PC-9 (cell line): ENCODE data around the gene S100B. TPM values are rescaled to one million over a fixed set of nuclear protein-coding genes. Genes with fewer than 3 reads are reported as not detected.

ENCODE experiments used
- BruUV-seq: library from RNA; stranded (reverse); fragments of 400-500 nt; replicated peaks from 2 replicates; lab custom pipeline; 2021; lab: Mats Ljungman, UMichigan
- CTCF ChIA-PET: fragments of 300-600 bp; sonication (Branson Sonifier 250); formaldehyde crosslinking; loops from one replicate; lab custom pipeline; 2022; ENCODE audit warnings: antibody characterized with exemption; lab: Charles Lee
- POLR2A ChIA-PET: fragments of 300-600 bp; sonication (Branson Sonifier 250); formaldehyde crosslinking; loops from one replicate; lab custom pipeline; 2022; ENCODE audit warnings: antibody characterized with exemption; ENCODE audit not compliant: unreplicated experiment; lab: Charles Lee
- DNase-seq, 2 experiments: peaks; one replicate each; pipeline versions ENCODE4 v3.0.0 to v3.0.0-alpha.2; 2015 to 2022; ENCODE audit warnings: mixed read lengths in 1 of 2
- H2AFZ ChIP-seq: fragments of 200-600 bp; sonication (generic); 2 replicates; pipeline ENCODE4 v1.8.1; 2017; ENCODE audit warnings: antibody characterized with exemption
- H3F3A ChIP-seq: fragments of 200-600 bp; sonication (generic); 2 replicates; pipeline ENCODE4 v1.8.1; 2017; ENCODE audit warnings: antibody characterized with exemption, mild to moderate bottlenecking, low read depth; ENCODE audit not compliant: insufficient read depth
- H3K27ac ChIP-seq: fragments of 200-600 bp; sonication (generic); 2 replicates; pipeline ENCODE4 v1.6.1; 2016; ENCODE audit warnings: mixed run types
- H3K27me3 ChIP-seq: fragments of 200-600 bp; sonication (generic); 2 replicates; pipeline ENCODE4 v1.6.1; 2016; ENCODE audit warnings: low read depth, mixed run types; ENCODE audit not compliant: insufficient read depth
- H3K36me3 ChIP-seq: fragments of 200-600 bp; sonication (generic); 2 replicates; pipeline ENCODE4 v1.6.1; 2016; ENCODE audit warnings: low read depth, mixed run types
- H3K4me1 ChIP-seq: fragments of 200-600 bp; sonication (generic); replicated peaks from 2 replicates; pipeline ENCODE4 v1.6.1; 2016; ENCODE audit warnings: mixed run types; ENCODE audit not compliant: insufficient read depth
- H3K4me2 ChIP-seq: fragments of 200-600 bp; sonication (generic); 2 replicates; pipeline ENCODE4 v1.6.1; 2017; ENCODE audit warnings: mixed run types
- H3K4me3 ChIP-seq: fragments of 200-600 bp; sonication (generic); 2 replicates; pipeline ENCODE4 v1.6.1; 2016; ENCODE audit warnings: mixed run types
- H3K79me2 ChIP-seq: fragments of 200-600 bp; sonication (generic); 2 replicates; pipeline ENCODE4 v1.6.1; 2017; ENCODE audit warnings: low read depth, mixed run types
- H3K9me2 ChIP-seq: fragments of 200-600 bp; sonication (generic); 2 replicates; pipeline ENCODE4 v1.8.1; 2017; ENCODE audit warnings: mild to moderate bottlenecking; ENCODE audit not compliant: insufficient read depth
- H3K9me3 ChIP-seq: fragments of 200-600 bp; sonication (generic); 2 replicates; pipeline ENCODE4 v1.8.1; 2016; ENCODE audit warnings: low read depth; ENCODE audit not compliant: insufficient read depth
- H4K20me1 ChIP-seq: fragments of 200-600 bp; sonication (generic); 2 replicates; pipeline ENCODE4 v1.8.1; 2017; ENCODE audit not compliant: insufficient read depth
- EZH2 ChIP-seq: fragments of 200-600 bp; sonication (generic); IDR thresholded peaks from 2 replicates; pipeline ENCODE4 v1.8.0; 2017; ENCODE audit warnings: antibody characterized with exemption, low read depth
- intact Hi-C: fragments of 100-400 bp; cut with micrococcal nuclease; formaldehyde crosslinking; loops from one replicate; pipeline ENCODE4 v1.10.0; 2022; ENCODE audit not compliant: unreplicated experiment
- total RNA-seq: library from RNA; stranded (reverse); gene quantifications from 2 replicates; pipeline ENCODE4 v1.2.3, GENCODE V29; 2021
- TF ChIP-seq, protein P1 (sequence below): fragments of 200-600 bp; sonication (generic); conservative IDR thresholded peaks from 2 replicates; pipeline ENCODE4 v1.6.1; 2017; ENCODE audit warnings: mixed run types, antibody characterized with exemption, mild to moderate bottlenecking, moderate library complexity

Gene S100B
- total RNA-seq, 1 experiment from 2014 or later: not detected

DNA sequence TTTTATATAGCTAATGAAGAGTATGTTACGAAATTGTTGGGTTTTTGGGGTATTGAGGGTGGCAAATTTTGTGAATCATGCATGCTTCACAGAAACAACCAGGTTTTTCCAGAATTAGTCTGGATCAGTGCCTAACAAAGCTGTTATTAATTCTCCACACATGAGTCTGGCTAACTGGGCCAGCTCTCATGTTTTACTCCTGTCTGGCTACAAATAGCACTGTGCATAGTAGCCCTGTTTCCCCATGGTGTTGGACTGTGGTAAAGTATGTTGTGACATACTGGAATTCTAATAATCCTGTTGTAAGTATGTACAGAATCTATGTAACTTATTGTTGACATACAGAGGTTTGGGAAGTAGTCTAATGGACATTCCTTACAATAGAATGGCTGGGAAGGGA, 35.8 kb downstream of the S100B start:
- H4K20me1 ChIP-seq: no peaks in the 10 kb centered on the region
- no peak overlapping the region for H3K4me3 ChIP-seq
- no peaks in the 10 kb centered on the region for H3K9me3 ChIP-seq
- no peak for DNase-seq
- ChIA-PET CTCF (no interaction called here), POLR2A (interaction anchor here (0.6 kb wide), 1 partner anchor 717 kb away, joined by 6 read pairs; no protein-coding TSS in a partner anchor)
- H2AFZ ChIP-seq: no peak overlapping the region
- intact Hi-C loops: no loop called here
- H3F3A ChIP-seq: no peaks in the 10 kb centered on the region
- H3K27ac ChIP-seq: no peak overlapping the region
- TF ChIP-seq EZH2: no peak
- TF ChIP-seq, protein P1, sequence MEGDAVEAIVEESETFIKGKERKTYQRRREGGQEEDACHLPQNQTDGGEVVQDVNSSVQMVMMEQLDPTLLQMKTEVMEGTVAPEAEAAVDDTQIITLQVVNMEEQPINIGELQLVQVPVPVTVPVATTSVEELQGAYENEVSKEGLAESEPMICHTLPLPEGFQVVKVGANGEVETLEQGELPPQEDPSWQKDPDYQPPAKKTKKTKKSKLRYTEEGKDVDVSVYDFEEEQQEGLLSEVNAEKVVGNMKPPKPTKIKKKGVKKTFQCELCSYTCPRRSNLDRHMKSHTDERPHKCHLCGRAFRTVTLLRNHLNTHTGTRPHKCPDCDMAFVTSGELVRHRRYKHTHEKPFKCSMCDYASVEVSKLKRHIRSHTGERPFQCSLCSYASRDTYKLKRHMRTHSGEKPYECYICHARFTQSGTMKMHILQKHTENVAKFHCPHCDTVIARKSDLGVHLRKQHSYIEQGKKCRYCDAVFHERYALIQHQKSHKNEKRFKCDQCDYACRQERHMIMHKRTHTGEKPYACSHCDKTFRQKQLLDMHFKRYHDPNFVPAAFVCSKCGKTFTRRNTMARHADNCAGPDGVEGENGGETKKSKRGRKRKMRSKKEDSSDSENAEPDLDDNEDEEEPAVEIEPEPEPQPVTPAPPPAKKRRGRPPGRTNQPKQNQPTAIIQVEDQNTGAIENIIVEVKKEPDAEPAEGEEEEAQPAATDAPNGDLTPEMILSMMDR: no peak
- H3K4me2 ChIP-seq: no peak overlapping the region
- no peaks in the 10 kb centered on the region for H3K27me3 ChIP-seq
- no TSS peak for BruUV-seq
- no peaks in the 10 kb centered on the region for H3K4me1 ChIP-seq
- H3K9me2 ChIP-seq: no peaks in the 10 kb centered on the region
- H3K36me3 ChIP-seq: no peaks in the 10 kb centered on the region
- H3K79me2 ChIP-seq: no peaks in the 10 kb centered on the region

DNA sequence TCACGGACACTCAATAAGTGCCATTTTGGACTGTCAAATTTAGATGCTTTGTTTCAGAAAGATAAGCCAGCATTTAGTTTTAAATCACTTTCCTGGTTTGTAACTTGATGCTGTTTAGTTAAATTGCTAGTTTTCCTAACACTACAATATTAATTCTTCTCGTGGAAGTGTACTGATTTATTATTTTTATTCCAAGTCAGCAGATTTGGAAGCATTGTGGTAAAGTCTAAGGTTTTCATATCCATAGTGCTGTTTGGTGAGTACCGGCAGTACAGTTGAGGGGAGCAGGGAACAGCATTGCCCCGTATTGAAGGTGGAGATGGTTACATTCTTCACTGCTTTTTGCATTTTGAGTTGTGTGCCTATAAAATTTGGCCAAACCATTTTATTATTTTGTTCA, 36.3 kb downstream of the S100B start:
- Histone ChIP-seq H3K9me3 (no peaks in the 10 kb centered on the region), H3K4me3 (no peak overlapping the region), H4K20me1 (no peaks in the 10 kb centered on the region), H3K79me2 (no peaks in the 10 kb centered on the region), H3K4me2 (no peak overlapping the region), H3K27ac (no peak overlapping the region), H3K9me2 (no peaks in the 10 kb centered on the region), H3K4me1 (no peaks in the 10 kb centered on the region), H3K36me3 (no peaks in the 10 kb centered on the region), H3K27me3 (no peaks in the 10 kb centered on the region), H2AFZ (no peak overlapping the region), H3F3A (no peaks in the 10 kb centered on the region)
- no peak for DNase-seq
- no TSS peak for BruUV-seq
- intact Hi-C loops: no loop called here
- POLR2A ChIA-PET: interaction anchor here (0.6 kb wide), 1 partner anchor 716 kb away, joined by 6 read pairs; no protein-coding TSS in a partner anchor
- CTCF ChIA-PET: no interaction called here
- TF ChIP-seq EZH2: no peak
- TF ChIP-seq, protein P1: no peak

- intact Hi-C loops: no loop called here
- Histone ChIP-seq H3K4me2 (no peak overlapping the region), H3K27ac (no peak overlapping the region), H3K27me3 (no peaks in the 10 kb centered on the region), H3K36me3 (no peaks in the 10 kb centered on the region), H3K9me2 (no peaks in the 10 kb centered on the region), H3F3A (no peaks in the 10 kb centered on the region), H2AFZ (no peak overlapping the region), H3K9me3 (no peaks in the 10 kb centered on the region), H3K79me2 (no peaks in the 10 kb centered on the region), H3K4me3 (no peak overlapping the region), H3K4me1 (no peaks in the 10 kb centered on the region), H4K20me1 (no peaks in the 10 kb centered on the region)
- no peak for DNase-seq
- TF ChIP-seq EZH2: no peak
- ChIA-PET POLR2A (no interaction called here), CTCF (no interaction called here)
- BruUV-seq: no TSS peak
These were observed 37.5 kb downstream of the S100B start for GRCh38 chr21:46567348-46567747.

DNA sequence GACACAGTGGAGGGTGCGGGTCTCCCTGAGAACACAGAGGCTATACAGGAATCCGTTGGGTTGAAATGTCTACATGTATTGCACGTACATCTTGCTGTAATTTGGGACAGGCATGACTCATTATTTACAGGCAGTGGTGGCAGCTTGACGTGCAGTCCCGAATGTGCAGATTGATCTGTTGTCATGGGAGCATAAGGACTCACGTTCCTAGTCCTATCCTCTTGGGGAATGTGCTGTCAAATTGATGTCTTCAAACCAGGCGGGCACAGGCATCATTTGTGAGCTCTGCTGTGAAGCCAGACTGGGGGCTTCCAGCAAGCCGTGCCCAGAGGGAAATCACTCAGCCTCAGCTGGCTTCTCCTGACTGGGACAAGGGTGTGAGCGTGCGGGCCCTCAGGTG, 40.5 kb downstream of the S100B start:
- DNase-seq: no peak
- intact Hi-C loops: no loop called here
- POLR2A ChIA-PET: no interaction called here
- no peaks in the 10 kb centered on the region for H4K20me1 ChIP-seq
- no peak overlapping the region for H2AFZ ChIP-seq
- no peak for TF ChIP-seq EZH2
- TF ChIP-seq, protein P1: no peak
- CTCF ChIA-PET: no interaction called here
- no peak overlapping the region for H3K4me3 ChIP-seq
- H3F3A ChIP-seq: no peaks in the 10 kb centered on the region
- H3K9me2 ChIP-seq: no peaks in the 10 kb centered on the region
- no peaks in the 10 kb centered on the region for H3K36me3 ChIP-seq
- no peaks in the 10 kb centered on the region for H3K79me2 ChIP-seq
- no peak overlapping the region for H3K27ac ChIP-seq
- BruUV-seq: no TSS peak
- no peak overlapping the region for H3K4me2 ChIP-seq
- H3K4me1 ChIP-seq: no peaks in the 10 kb centered on the region
- no peaks in the 10 kb centered on the region for H3K9me3 ChIP-seq
- H3K27me3 ChIP-seq: no peaks in the 10 kb centered on the region
